ENCODE measurements around the gene MAMLD1.
A peak's percentile ranks its signal among the peaks of the same experiment; 100 is the strongest.

Gene MAMLD1

DNA sequence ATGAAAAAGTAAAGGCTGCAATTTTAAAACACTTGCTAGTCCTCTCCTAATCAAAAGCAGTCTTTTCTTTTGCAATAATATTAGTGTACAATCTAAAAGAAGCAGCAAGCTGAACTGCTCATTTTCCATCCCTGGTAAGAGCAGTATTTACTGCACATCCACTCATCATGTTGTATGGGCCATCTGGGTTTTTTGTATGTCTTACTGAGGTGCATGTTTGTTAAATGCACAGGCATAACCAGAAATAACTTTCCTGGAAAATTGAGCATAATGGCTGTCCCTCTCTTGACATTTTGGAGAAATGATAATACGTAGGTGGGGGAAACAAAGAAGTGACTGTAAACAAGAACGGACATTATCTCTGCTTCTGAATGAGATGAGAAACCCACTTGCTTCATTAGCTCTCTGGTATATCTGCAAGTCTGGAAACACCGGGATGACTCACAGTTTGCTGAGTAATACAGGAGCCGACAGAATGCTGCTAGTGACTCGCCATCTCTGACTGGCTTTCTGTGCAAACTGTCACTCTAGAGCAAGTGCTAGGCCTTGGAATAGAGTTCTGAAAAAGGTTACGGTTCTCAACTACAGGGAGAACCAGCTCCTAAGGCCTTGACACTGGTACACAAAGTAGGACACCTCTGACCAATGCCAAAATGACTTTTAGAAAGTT, 119.6 kb downstream of the MAMLD1 start:
- ATAC-seq = peak; percentile 90

DNA sequence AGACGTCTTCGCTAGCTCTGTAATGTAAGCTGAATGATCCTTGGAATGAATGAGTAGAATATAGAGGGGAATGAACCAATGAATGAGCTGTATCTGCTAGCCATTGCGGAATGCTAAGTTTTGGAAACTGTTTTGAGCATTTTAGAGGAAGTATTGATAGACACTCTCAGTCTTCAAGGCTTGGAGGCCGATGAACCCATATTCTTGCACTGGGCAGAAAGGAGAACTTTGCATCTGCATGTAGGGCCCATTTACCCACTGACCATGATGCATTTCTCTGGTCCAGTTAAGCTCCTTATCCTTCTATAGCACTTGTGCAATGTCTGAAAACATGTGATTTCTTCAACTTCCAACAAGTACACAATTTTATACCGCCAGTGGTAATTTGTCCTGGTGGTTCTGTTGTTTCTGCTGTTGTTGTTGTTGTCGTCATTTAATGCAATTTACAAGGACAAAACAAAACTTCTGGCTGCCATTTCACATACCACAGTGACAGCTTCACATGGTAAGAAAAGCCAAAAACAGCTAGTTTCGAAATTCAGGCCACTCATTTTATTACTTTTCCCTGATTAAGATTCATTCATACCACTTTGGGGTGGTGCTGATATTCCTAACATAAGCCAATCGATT, 120.4 kb downstream of the MAMLD1 start:
- Mint-ChIP-seq H3K9me3 (no peaks in the 10 kb centered on the region), H3K27ac (no peak overlapping the region), H3K4me1 (peaks cover 47% of the 10 kb centered on the region), H3K4me3 (peak overlapping the region; percentile 7 to 35), H3K27me3 (no peaks in the 10 kb centered on the region)
- no peak for DNase-seq
- ATAC-seq = no peak

More for the DNA sequence above, 119.6 kb downstream of the MAMLD1 start:
- Mint-ChIP-seq H3K9me3 (no peaks in the 10 kb centered on the region), H3K27ac (peak overlapping the region in 1 of 2 donors; percentile 52), H3K4me3 (peak overlapping the region; percentile 35 to 55), H3K4me1 (peaks cover 55% of the 10 kb centered on the region), H3K27me3 (no peaks in the 10 kb centered on the region)
- DNase-seq = peak; percentile 19 to 65

GRCh38 chrX:150486011-150486410, 122.9 kb downstream of the MAMLD1 start:
- Mint-ChIP-seq H3K4me3 (no peak overlapping the region), H3K4me1 (peaks cover 28% of the 10 kb centered on the region), H3K27me3 (no peaks in the 10 kb centered on the region), H3K27ac (no peak overlapping the region), H3K9me3 (no peaks in the 10 kb centered on the region)
- DNase-seq = peak; percentile 21 to 40
- ATAC-seq = peak; percentile 54

- Mint-ChIP-seq H3K9me3 (no peaks in the 10 kb centered on the region), H3K27me3 (no peaks in the 10 kb centered on the region), H3K27ac (no peak overlapping the region), H3K4me3 (no peak overlapping the region), H3K4me1 (peaks cover 13% of the 10 kb centered on the region)
- ATAC-seq (no peak), DNase-seq (no peak)
Observed at GRCh38 chrX:150487369-150488094, 124.4 kb downstream of the MAMLD1 start.

DNA sequence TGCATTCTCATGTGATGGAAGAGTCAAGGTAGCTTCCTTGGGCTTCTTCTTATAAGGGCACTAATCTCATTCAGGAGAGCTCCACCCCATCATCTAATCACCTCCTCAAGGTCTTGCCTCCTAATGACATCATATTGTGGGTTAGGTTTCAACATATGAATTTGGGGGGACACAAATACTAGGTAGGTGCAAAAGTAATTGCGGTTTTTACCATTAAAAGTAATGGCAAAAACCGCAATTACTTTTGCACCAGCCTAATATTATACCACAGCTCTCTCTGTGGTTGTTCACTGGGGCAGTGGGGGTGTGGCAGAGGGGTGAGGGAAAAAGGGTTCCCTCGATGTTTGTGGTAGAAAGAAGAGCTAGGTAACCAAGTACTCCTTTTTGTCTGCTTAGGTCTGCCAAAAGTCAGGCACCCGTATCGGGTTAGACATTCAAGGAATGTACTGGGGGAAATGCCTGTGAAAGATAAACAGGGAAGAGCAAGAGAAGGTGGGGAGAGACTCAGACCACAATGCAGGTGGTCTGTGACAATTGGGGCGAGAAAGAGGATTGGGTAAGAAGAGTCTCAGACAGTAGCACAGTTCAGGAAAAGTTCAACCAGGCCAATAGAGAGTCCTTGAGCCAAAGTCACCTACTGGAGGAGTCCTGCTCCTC, 126.4 kb downstream of the MAMLD1 start:
- Mint-ChIP-seq H3K4me1 (no peaks in the 10 kb centered on the region), H3K4me3 (no peak overlapping the region)

GRCh38 chrX:150495496-150495895, 132.4 kb downstream of the MAMLD1 start:
- DNase-seq (no peak), ATAC-seq (no peak)
- no peaks in the 10 kb centered on the region for H3K4me1 Mint-ChIP-seq
- no peaks in the 10 kb centered on the region for H3K27me3 Mint-ChIP-seq
- no peak overlapping the region for H3K27ac Mint-ChIP-seq
- H3K9me3 Mint-ChIP-seq = no peaks in the 10 kb centered on the region
- no peak overlapping the region for H3K4me3 Mint-ChIP-seq

More for the DNA sequence above, 126.4 kb downstream of the MAMLD1 start:
- Mint-ChIP-seq H3K9me3 (no peaks in the 10 kb centered on the region), H3K27ac (no peak overlapping the region), H3K27me3 (no peaks in the 10 kb centered on the region)
- no peak for DNase-seq
- no peak for ATAC-seq

- H3K27ac Mint-ChIP-seq = no peak overlapping the region
- H3K4me1 Mint-ChIP-seq = no peaks in the 10 kb centered on the region
- DNase-seq = no peak
- no peak overlapping the region for H3K4me3 Mint-ChIP-seq
- no peak for ATAC-seq
- H3K9me3 Mint-ChIP-seq = no peaks in the 10 kb centered on the region
- H3K27me3 Mint-ChIP-seq = no peaks in the 10 kb centered on the region
Observed at GRCh38 chrX:150499240-150499639, 136.1 kb downstream of the MAMLD1 start.

DNA sequence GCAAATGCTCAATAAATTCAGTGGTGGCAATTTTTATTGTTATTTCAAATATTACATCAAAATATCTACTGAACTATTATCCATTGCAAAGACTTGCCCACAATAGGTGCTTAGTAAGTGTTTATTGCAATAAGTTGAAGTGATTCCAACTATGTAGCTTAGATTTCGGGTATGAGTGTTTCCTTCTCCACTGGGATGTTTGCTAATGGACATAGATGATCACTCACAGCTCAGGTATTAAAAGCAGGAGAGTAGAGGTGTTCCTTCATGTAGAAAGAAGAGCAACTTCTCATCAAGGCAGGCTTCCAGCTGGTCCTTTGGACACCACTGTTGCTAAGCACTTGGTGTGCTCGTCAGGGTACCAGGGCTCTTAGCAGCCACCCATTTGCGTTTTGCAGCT, 139.0 kb downstream of the MAMLD1 start:
- DNase-seq (no peak), ATAC-seq (no peak)
- Mint-ChIP-seq H3K27me3 (no peaks in the 10 kb centered on the region), H3K27ac (no peak overlapping the region), H3K9me3 (no peaks in the 10 kb centered on the region), H3K4me1 (no peaks in the 10 kb centered on the region), H3K4me3 (no peak overlapping the region)

GRCh38 chrX:150502979-150503897, 140.1 kb downstream of the MAMLD1 start:
- no peaks in the 10 kb centered on the region for H3K4me1 Mint-ChIP-seq
- H3K27me3 Mint-ChIP-seq = no peaks in the 10 kb centered on the region
- H3K9me3 Mint-ChIP-seq = no peaks in the 10 kb centered on the region
- ATAC-seq (no peak), DNase-seq (no peak)
- H3K4me3 Mint-ChIP-seq = no peak overlapping the region
- no peak overlapping the region for H3K27ac Mint-ChIP-seq

DNA sequence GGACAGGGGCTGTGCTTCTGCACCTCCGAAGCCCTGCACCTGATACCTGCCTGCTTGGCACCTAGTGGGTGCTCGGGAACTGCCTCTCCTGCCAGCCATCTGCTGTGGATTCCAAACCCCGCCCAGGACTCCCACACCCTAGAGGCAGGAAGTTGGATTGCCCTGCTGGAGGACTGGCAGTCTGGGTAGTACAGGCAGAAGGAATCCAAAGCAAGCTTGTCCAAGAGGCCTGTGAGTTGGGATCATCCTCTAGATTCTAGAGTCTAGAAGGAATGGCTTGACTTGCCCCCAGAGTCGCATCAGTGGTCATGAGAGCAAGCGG, 140.7 kb downstream of the MAMLD1 start:
- DNase-seq (no peak), ATAC-seq (no peak)
- no peak overlapping the region for H3K4me3 Mint-ChIP-seq
- no peaks in the 10 kb centered on the region for H3K4me1 Mint-ChIP-seq
- no peaks in the 10 kb centered on the region for H3K27me3 Mint-ChIP-seq
- no peak overlapping the region for H3K27ac Mint-ChIP-seq
- no peaks in the 10 kb centered on the region for H3K9me3 Mint-ChIP-seq

DNA sequence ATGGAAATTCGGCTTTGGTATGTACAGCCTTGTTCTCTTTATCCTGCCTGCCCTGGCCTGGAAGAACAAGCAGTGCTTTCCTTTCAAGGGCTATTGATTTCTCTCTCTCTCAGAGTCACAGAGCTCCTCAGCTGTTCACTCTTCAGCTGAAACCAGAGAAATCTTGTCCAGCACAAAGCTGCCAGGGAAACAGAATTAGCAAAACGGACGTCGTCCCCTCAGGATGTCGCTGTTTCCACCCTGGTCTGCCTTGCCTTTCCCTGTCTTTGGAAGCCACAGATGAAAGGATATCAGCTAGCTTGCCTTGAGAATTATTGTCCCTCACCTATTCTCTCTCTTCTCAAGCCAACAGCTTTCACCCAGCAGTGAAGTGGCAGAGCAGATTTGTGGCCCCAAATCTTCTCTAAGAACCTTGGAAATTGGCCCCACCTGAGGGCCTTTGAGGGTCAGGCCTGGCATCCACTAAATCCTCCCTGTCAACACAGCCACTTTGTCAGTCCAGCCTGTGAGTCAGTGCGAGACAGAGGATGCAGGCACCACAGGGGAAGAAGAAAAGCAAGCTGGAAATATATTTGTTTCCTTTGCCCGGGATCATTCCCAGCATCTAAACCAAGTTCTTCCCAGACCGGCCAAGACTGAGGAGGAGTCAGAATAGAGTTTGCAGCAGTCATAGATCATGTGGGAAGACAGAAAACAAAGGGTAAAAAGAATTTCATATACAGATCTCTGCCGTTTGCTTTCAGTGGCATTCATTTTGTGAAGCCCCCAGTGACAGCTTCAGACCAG, 141.5 kb downstream of the MAMLD1 start:
- H3K4me1 Mint-ChIP-seq = no peaks in the 10 kb centered on the region
- H3K27me3 Mint-ChIP-seq = no peaks in the 10 kb centered on the region
- no peak for ATAC-seq
- no peak overlapping the region for H3K27ac Mint-ChIP-seq
- no peak overlapping the region for H3K4me3 Mint-ChIP-seq
- DNase-seq = no peak
- H3K9me3 Mint-ChIP-seq = no peaks in the 10 kb centered on the region

DNA sequence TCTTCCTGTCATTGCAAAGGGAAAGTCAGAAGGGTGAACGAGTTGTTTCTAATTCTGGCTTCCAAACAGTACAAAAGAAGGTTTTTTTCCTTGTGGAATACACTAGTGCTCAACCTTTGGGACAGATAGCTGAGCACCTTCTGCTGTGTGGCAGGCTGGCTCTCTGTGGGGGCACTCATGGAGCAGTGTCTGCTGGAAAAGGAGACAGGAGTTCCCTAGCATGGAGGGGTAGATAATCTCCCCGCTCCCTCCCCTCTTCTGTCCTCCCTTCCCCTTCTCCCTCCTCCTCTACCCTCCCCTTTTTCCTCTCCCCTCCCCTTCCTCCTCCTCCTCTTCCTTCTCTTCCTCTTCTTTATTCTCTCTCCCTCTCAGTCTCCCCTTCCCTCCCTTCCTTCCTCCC, 142.9 kb downstream of the MAMLD1 start:
- no peaks in the 10 kb centered on the region for H3K27me3 Mint-ChIP-seq
- H3K9me3 Mint-ChIP-seq = no peaks in the 10 kb centered on the region
- H3K4me3 Mint-ChIP-seq = no peak overlapping the region
- DNase-seq (no peak), ATAC-seq (no peak)
- H3K27ac Mint-ChIP-seq = no peak overlapping the region
- no peaks in the 10 kb centered on the region for H3K4me1 Mint-ChIP-seq

- Mint-ChIP-seq H3K4me1 (no peaks in the 10 kb centered on the region), H3K27me3 (no peaks in the 10 kb centered on the region), H3K27ac (no peak overlapping the region), H3K9me3 (no peaks in the 10 kb centered on the region), H3K4me3 (no peak overlapping the region)
- ATAC-seq (no peak), DNase-seq (no peak)
Observed at GRCh38 chrX:150506486-150506885, 143.4 kb downstream of the MAMLD1 start.

- Mint-ChIP-seq H3K27ac (no peak overlapping the region), H3K4me1 (no peaks in the 10 kb centered on the region), H3K4me3 (no peak overlapping the region), H3K27me3 (no peaks in the 10 kb centered on the region), H3K9me3 (no peaks in the 10 kb centered on the region)
- no peak for DNase-seq
- ATAC-seq = no peak
Observed at GRCh38 chrX:150507251-150507856, 144.2 kb downstream of the MAMLD1 start.
